H9 (cell line): Measurements from ENCODE around the gene UBE2Q2. TPM values are rescaled to one million over a fixed set of nuclear protein-coding genes. Genes with fewer than 3 reads are reported as not detected.

Source experiments
- DNase-seq: peaks from one replicate; pipeline ENCODE4 v3.0.0-alpha.2; 2017
- H2AFZ ChIP-seq: one replicate; pipeline ENCODE4 v1.6.1; 2013; ENCODE audit warnings: mild to moderate bottlenecking, low read length, control low read depth, moderate library complexity
- H2AK5ac ChIP-seq: 2 replicates; pipeline ENCODE4 v1.6.1; 2013; ENCODE audit warnings: low read length, control low read depth, mixed read lengths; ENCODE audit not compliant: insufficient read length
- H2BK120ac ChIP-seq: one replicate; pipeline ENCODE4 v1.6.1; 2013; ENCODE audit warnings: low read depth, mild to moderate bottlenecking, low read length, control low read depth, inconsistent platforms; ENCODE audit not compliant: poor library complexity, severe bottlenecking
- H2BK12ac ChIP-seq: 2 replicates; pipeline ENCODE4 v1.6.1; 2013; ENCODE audit warnings: low read length, control low read depth, mixed read lengths, low read depth; ENCODE audit not compliant: insufficient read length
- H2BK15ac ChIP-seq: 2 replicates; pipeline ENCODE4 v1.6.1; 2013; ENCODE audit warnings: low read depth, low read length, control low read depth
- H2BK20ac ChIP-seq: one replicate; pipeline ENCODE4 v1.6.1; 2013; ENCODE audit warnings: low read depth, mild to moderate bottlenecking, low read length, control low read depth, inconsistent platforms; ENCODE audit not compliant: poor library complexity, severe bottlenecking
- H2BK5ac ChIP-seq: 2 replicates; pipeline ENCODE4 v1.6.1; 2013; ENCODE audit warnings: low read length, control low read depth, mixed read lengths; ENCODE audit not compliant: insufficient read length
- H3K14ac ChIP-seq: 2 replicates; pipeline ENCODE4 v1.6.1; 2013; ENCODE audit warnings: low read length, control low read depth; ENCODE audit not compliant: insufficient read depth
- H3K18ac ChIP-seq: 2 replicates; pipeline ENCODE4 v1.6.1; 2013; ENCODE audit warnings: low read depth, mild to moderate bottlenecking, mixed read lengths, low read length, control low read depth; ENCODE audit not compliant: insufficient read length
- H3K23ac ChIP-seq: 2 replicates; pipeline ENCODE4 v1.6.1; 2013; ENCODE audit warnings: low read length, control low read depth, mixed read lengths, low read depth; ENCODE audit not compliant: insufficient read length
- H3K23me2 ChIP-seq: 2 replicates; pipeline ENCODE4 v1.6.1; 2013; ENCODE audit warnings: low read depth, mild to moderate bottlenecking, mixed read lengths, low read length, control low read depth; ENCODE audit not compliant: insufficient read length, poor library complexity, severe bottlenecking
- H3K27ac ChIP-seq: 2 replicates; pipeline ENCODE4 v1.5.1; 2013; ENCODE audit warnings: low read length, control low read depth, mixed read lengths, low read depth; ENCODE audit not compliant: insufficient read length
- H3K27me3 ChIP-seq: 2 replicates; pipeline ENCODE4 v1.6.1; 2013; ENCODE audit warnings: low read length, control low read depth, inconsistent platforms; ENCODE audit not compliant: insufficient read depth
- H3K4ac ChIP-seq: 2 replicates; pipeline ENCODE4 v1.6.1; 2013; ENCODE audit warnings: low read depth, mild to moderate bottlenecking, control low read depth, inconsistent platforms, low read length, moderate library complexity
- H3K4me1 ChIP-seq: 2 replicates; pipeline ENCODE4 v1.6.1; 2013; ENCODE audit warnings: low read length, control low read depth, inconsistent platforms; ENCODE audit not compliant: insufficient read depth
- H3K4me2 ChIP-seq: 2 replicates; pipeline ENCODE4 v1.6.1; 2013; ENCODE audit warnings: low read length, control low read depth, mixed read lengths; ENCODE audit not compliant: insufficient read length, insufficient read depth
- H3K56ac ChIP-seq: 2 replicates; pipeline ENCODE4 v1.6.1; 2013; ENCODE audit warnings: low read depth, mild to moderate bottlenecking, mixed read lengths, low read length, control low read depth; ENCODE audit not compliant: insufficient read length
- H3K79me1 ChIP-seq: 2 replicates; pipeline ENCODE4 v1.6.1; 2013; ENCODE audit warnings: low read depth, mild to moderate bottlenecking, moderate library complexity, low read length, control low read depth, inconsistent platforms; ENCODE audit not compliant: insufficient read depth, poor library complexity, severe bottlenecking
- H3K79me2 ChIP-seq: 2 replicates; pipeline ENCODE4 v1.6.1; 2013; ENCODE audit warnings: low read length, control low read depth, inconsistent platforms; ENCODE audit not compliant: insufficient read depth
- H3K9ac ChIP-seq: 2 replicates; pipeline ENCODE4 v1.6.1; 2013; ENCODE audit warnings: low read length, control low read depth, mixed read lengths; ENCODE audit not compliant: insufficient read length; ENCODE audit errors: extremely low read depth
- H3K9me3 ChIP-seq: one replicate; pipeline ENCODE4 v1.6.1; 2013; ENCODE audit warnings: low read depth, low read length, inconsistent platforms; ENCODE audit not compliant: control insufficient read depth
- H3T11ph ChIP-seq: one replicate; pipeline ENCODE4 v1.6.1; 2013; ENCODE audit warnings: mild to moderate bottlenecking, low read length, control low read depth, inconsistent platforms
- H4K20me1 ChIP-seq: one replicate; pipeline ENCODE4 v1.6.1; 2013; ENCODE audit not compliant: control insufficient read depth, insufficient read length, insufficient read depth
- H4K5ac ChIP-seq: 2 replicates; pipeline ENCODE4 v1.6.1; 2013; ENCODE audit warnings: low read depth, mild to moderate bottlenecking, mixed read lengths, low read length, control low read depth; ENCODE audit not compliant: insufficient read length
- H4K8ac ChIP-seq: replicated peaks from 2 replicates; pipeline ENCODE4 v1.6.1; 2013; ENCODE audit warnings: low read length, control low read depth, mixed read lengths, low read depth; ENCODE audit not compliant: insufficient read length
- H4K91ac ChIP-seq: 2 replicates; pipeline ENCODE4 v1.6.1; 2013; ENCODE audit warnings: low read depth, mild to moderate bottlenecking, moderate library complexity, mixed read lengths, low read length, control low read depth; ENCODE audit not compliant: insufficient read length
- H3K27ac Mint-ChIP-seq, 3 experiments: 2 replicates in 2 of 3; 3 replicates in 1 of 3; pipeline ENCODE4 v1.8.0; 2020 to 2021; ENCODE audit warnings: mixed read lengths in 3 of 3, mild to moderate bottlenecking in 1 of 3, moderate library complexity in 1 of 3
- H3K27me3 Mint-ChIP-seq: 2 replicates; pipeline ENCODE4 v1.8.0; 2021; ENCODE audit warnings: low read depth, mild to moderate bottlenecking, moderate library complexity, mixed read lengths
- H3K36me3 Mint-ChIP-seq, 3 experiments: 2 replicates in 2 of 3; 3 replicates in 1 of 3; pipeline ENCODE4 v1.8.0; 2020 to 2021; ENCODE audit warnings: low read depth in 3 of 3, mixed read lengths in 3 of 3; ENCODE audit not compliant: insufficient read depth in 1 of 3
- H3K4me1 Mint-ChIP-seq, 2 experiments: 2 replicates each; pipeline ENCODE4 v1.8.0; 2020; ENCODE audit warnings: mixed read lengths in 2 of 2
- H3K4me3 Mint-ChIP-seq, 2 experiments: 2 replicates in 1 of 2; 3 replicates in 1 of 2; pipeline ENCODE4 v1.8.0; 2020 to 2021; ENCODE audit warnings: mild to moderate bottlenecking in 2 of 2, mixed read lengths in 2 of 2, moderate library complexity in 1 of 2
- H3K9me3 Mint-ChIP-seq, 2 experiments: 2 replicates in 1 of 2; 3 replicates in 1 of 2; pipeline ENCODE4 v1.8.0; 2020; ENCODE audit warnings: mild to moderate bottlenecking in 2 of 2, mixed read lengths in 2 of 2, moderate library complexity in 1 of 2
- WGBS: extraction: QIAGEN DNeasy Blood & Tissue Kit; methylation state at CpG from one replicate; pipeline ENCODE4 v1.1.7; 2013; ENCODE audit warnings: missing lambda C conversion rate, low lambda C conversion rate, mixed read lengths; ENCODE audit not compliant: insufficient read length; ENCODE audit errors: extremely low coverage; 5-methylcytosine and 5-hydroxymethylcytosine counted together
- total RNA-seq: library from RNA; stranded (reverse); gene quantifications from 2 replicates; pipeline ENCODE4 v1.2.1, GENCODE V29; 2021
- TF ChIP-seq, protein P1 (sequence below): fragments of 200-600 bp; sonication (generic); conservative IDR thresholded peaks from 3 replicates; pipeline ENCODE4 v1.8.0; 2021; ENCODE audit warnings: antibody characterized with exemption, mild to moderate bottlenecking

UBE2Q2 gene
- total RNA-seq, 1 experiment from 2014 or later, result 29.6 TPM

DNA sequence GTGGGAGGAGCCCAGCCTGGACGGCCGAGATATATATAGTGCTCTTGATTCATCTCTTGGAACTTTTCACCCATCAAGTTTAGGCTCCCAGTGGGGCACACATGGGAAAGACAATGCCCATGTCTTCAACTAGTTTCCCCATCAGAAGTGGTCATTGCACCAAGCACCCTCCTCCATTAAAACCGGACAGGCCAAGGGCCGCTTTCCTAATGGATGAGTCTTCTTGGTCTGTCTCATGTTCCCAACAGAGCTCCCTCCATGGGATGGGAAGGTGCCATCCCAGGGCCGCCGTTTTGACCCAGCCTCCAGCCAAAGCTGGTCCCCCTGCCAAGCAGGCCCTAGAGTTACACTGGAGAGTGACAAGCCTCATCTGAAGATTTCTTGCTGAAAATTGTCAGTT is 34.7 kb upstream of the UBE2Q2 start:
- H3K18ac ChIP-seq, result no peak overlapping the region
- no peak overlapping the region for H4K8ac ChIP-seq
- no peak overlapping the region for H2BK15ac ChIP-seq
- no peak overlapping the region for H3K27ac ChIP-seq
- H3K79me1 ChIP-seq, result no peaks in the 10 kb centered on the region
- H3K9me3 ChIP-seq, result no peaks in the 10 kb centered on the region
- H3K9ac ChIP-seq, result no peak overlapping the region
- TF ChIP-seq, protein P1, sequence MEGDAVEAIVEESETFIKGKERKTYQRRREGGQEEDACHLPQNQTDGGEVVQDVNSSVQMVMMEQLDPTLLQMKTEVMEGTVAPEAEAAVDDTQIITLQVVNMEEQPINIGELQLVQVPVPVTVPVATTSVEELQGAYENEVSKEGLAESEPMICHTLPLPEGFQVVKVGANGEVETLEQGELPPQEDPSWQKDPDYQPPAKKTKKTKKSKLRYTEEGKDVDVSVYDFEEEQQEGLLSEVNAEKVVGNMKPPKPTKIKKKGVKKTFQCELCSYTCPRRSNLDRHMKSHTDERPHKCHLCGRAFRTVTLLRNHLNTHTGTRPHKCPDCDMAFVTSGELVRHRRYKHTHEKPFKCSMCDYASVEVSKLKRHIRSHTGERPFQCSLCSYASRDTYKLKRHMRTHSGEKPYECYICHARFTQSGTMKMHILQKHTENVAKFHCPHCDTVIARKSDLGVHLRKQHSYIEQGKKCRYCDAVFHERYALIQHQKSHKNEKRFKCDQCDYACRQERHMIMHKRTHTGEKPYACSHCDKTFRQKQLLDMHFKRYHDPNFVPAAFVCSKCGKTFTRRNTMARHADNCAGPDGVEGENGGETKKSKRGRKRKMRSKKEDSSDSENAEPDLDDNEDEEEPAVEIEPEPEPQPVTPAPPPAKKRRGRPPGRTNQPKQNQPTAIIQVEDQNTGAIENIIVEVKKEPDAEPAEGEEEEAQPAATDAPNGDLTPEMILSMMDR, result no peak
- no peaks in the 10 kb centered on the region for H3K4me1 ChIP-seq
- Mint-ChIP-seq H3K4me3 (no peak overlapping the region), H3K4me1 (peaks cover 7 to 8% of the 10 kb centered on the region in 2 experiments), H3K27me3 (no peaks in the 10 kb centered on the region; the same call in 1 of the 2 replicates), H3K9me3 (peaks cover 0 to 1% of the 10 kb centered on the region in 2 experiments; a peak in 2 of 5 replicates), H3K36me3 (no peaks in the 10 kb centered on the region), H3K27ac (no peak overlapping the region)
- no peak overlapping the region for H4K5ac ChIP-seq
- H4K91ac ChIP-seq, result no peak overlapping the region
- no peak for DNase-seq
- H2BK120ac ChIP-seq, result no peak overlapping the region
- no peak overlapping the region for H3K4ac ChIP-seq
- no peak overlapping the region for H2BK20ac ChIP-seq
- H2BK12ac ChIP-seq, result no peak overlapping the region
- H3K23ac ChIP-seq, result no peak overlapping the region
- no peaks in the 10 kb centered on the region for H4K20me1 ChIP-seq
- H3K56ac ChIP-seq, result no peak overlapping the region
- no peak overlapping the region for H3K14ac ChIP-seq
- H2AK5ac ChIP-seq, result no peak overlapping the region
- H3K4me2 ChIP-seq, result no peak overlapping the region
- no peak overlapping the region for H2BK5ac ChIP-seq
- H3K79me2 ChIP-seq, result 0 out of 2 replicates have a peak, but pooled peaks cover 1% of the 10 kb centered on the region
- H2AFZ ChIP-seq, result no peak overlapping the region
- H3K27me3 ChIP-seq, result no peaks in the 10 kb centered on the region
- no peak overlapping the region for H3T11ph ChIP-seq
- no peaks in the 10 kb centered on the region for H3K23me2 ChIP-seq
- WGBS, result no CpG with 5 or more reads among the region's 6 CpGs
